Mucosa of descending colon (tissue), 3 donors: ENCODE measurements around the gene FAM210A. TPM values are rescaled to one million over a fixed set of nuclear protein-coding genes. Genes with fewer than 3 reads are reported as not detected.

ENCODE experiments used
- ATAC-seq: fragments of 200-7000 bp; cut with Tn5 transposase; one replicate; pipeline ENCODE4 v1.9.1; 2020; ENCODE audit warnings: mild to moderate bottlenecking, moderate library complexity
- DNase-seq, 3 donors: peaks; one replicate each; pipeline ENCODE4 v3.0.0-alpha.2; 2020
- H3K36me3 ChIP-seq: fragments of 200-600 bp; one replicate; pipeline ENCODE4 v1.8.0; 2021; ENCODE audit warnings: low read depth, mild to moderate bottlenecking
- H3K4me1 ChIP-seq: fragments of 200-600 bp; one replicate; pipeline ENCODE4 v1.8.0; 2021; ENCODE audit warnings: low read depth, mild to moderate bottlenecking
- H3K4me3 ChIP-seq: fragments of 200-600 bp; one replicate; pipeline ENCODE4 v1.8.0; 2021; ENCODE audit warnings: mild to moderate bottlenecking
- H3K9me3 ChIP-seq: fragments of 200-600 bp; one replicate; pipeline ENCODE4 v1.8.0; 2021; ENCODE audit warnings: mild to moderate bottlenecking
- CTCF ChIP-seq: fragments of 200-600 bp; IDR thresholded peaks from one replicate; pipeline ENCODE4 v1.8.0; 2022; ENCODE audit warnings: antibody characterized with exemption, mild to moderate bottlenecking
- intact Hi-C, 2 donors: fragments of 100-400 bp; cut with DNase I in 1 of 2; cut with micrococcal nuclease in 1 of 2; formaldehyde crosslinking; loops; one replicate each; pipeline versions ENCODE4 v1.11.0 to v1.11.1; 2022; cut with DNase I, micrococcal nuclease
- total RNA-seq, 3 donors: library from RNA; stranded (reverse); fragmentation: NEBNext Ultra II Directional in 2 of 3; extraction: Animal tissue kit (Norgen Biotek cat#: 25700) in 2 of 3; gene quantifications; one replicate each; pipeline versions ENCODE4 v1.2.1 to v1.2.4, GENCODE V29; 2021 to 2023
- donor health status: DM: no; HTN: no; CAD: no; lungs with moderate emphysema.
- donor health status: DM: no; HTN: no; CAD: no.
- donor health status: DM: no; HTN: yes; CAD: no.

Gene FAM210A
- total RNA-seq, 3 donors from 2014 or later = 14.4 to 17.5 (median 16.2) TPM

- intact Hi-C loops = loop anchor here in 1 of 2 donors (5.0 kb wide), 1 partner anchor 409 kb away; the partner anchor contains the start of gene LDLRAD4
- no peak for DNase-seq
- H3K4me3 ChIP-seq = no peak overlapping the region
These were observed 99.8 kb downstream of the FAM210A start for GRCh38 chr18:13626544-13626908.

GRCh38 chr18:13625843-13626543 is 100.4 kb downstream of the FAM210A start:
- intact Hi-C loops = loop anchor here in 1 of 2 donors (5.0 kb wide), 1 partner anchor 409 kb away; the partner anchor contains the start of gene LDLRAD4

More at GRCh38 chr18:13626544-13626908, 99.8 kb downstream of the FAM210A start:
- Histone ChIP-seq H3K9me3 (no peaks in the 10 kb centered on the region), H3K4me1 (no peaks in the 10 kb centered on the region), H3K36me3 (no peaks in the 10 kb centered on the region)
- ATAC-seq = no peak
- no peak for TF ChIP-seq CTCF

GRCh38 chr18:13625355-13625754 is 101.0 kb downstream of the FAM210A start:
- Histone ChIP-seq H3K9me3 (no peaks in the 10 kb centered on the region), H3K4me3 (no peak overlapping the region), H3K4me1 (no peaks in the 10 kb centered on the region), H3K36me3 (no peaks in the 10 kb centered on the region)
- DNase-seq (no peak), ATAC-seq (no peak)
- TF ChIP-seq CTCF = no peak
- intact Hi-C loops = loop anchor here in 1 of 2 donors (5.0 kb wide), 1 partner anchor 408 kb away; the partner anchor contains the start of gene LDLRAD4

More at GRCh38 chr18:13625843-13626543, 100.4 kb downstream of the FAM210A start:
- Histone ChIP-seq H3K4me3 (no peak overlapping the region), H3K9me3 (no peaks in the 10 kb centered on the region), H3K36me3 (no peaks in the 10 kb centered on the region), H3K4me1 (no peaks in the 10 kb centered on the region)
- no peak for DNase-seq
- ATAC-seq = no peak
- TF ChIP-seq CTCF = no peak

GRCh38 chr18:13624563-13625237 is 101.7 kb downstream of the FAM210A start:
- TF ChIP-seq CTCF = no peak
- Histone ChIP-seq H3K4me3 (no peak overlapping the region), H3K4me1 (no peaks in the 10 kb centered on the region), H3K9me3 (no peaks in the 10 kb centered on the region), H3K36me3 (no peaks in the 10 kb centered on the region)
- no peak for ATAC-seq
- no peak for DNase-seq
- intact Hi-C loops = loop anchor here in 1 of 2 donors (5.0 kb wide), 1 partner anchor 407 kb away; the partner anchor contains the start of gene LDLRAD4

- no peak for TF ChIP-seq CTCF
- no peak for DNase-seq
- intact Hi-C loops = no loop called here
- no peaks in the 10 kb centered on the region for H3K4me1 ChIP-seq
- no peaks in the 10 kb centered on the region for H3K9me3 ChIP-seq
- H3K4me3 ChIP-seq = no peak overlapping the region
- H3K36me3 ChIP-seq = no peaks in the 10 kb centered on the region
- ATAC-seq = no peak
These were observed 102.5 kb downstream of the FAM210A start for GRCh38 chr18:13623871-13624270.
